ENCODE results near the gene PINLYP.
"Not testable (repeated sequence)": the region's sequence is repeated elsewhere in the genome, so short reads cannot be mapped to it uniquely, and the experiment has no call there.

PINLYP gene

DNA sequence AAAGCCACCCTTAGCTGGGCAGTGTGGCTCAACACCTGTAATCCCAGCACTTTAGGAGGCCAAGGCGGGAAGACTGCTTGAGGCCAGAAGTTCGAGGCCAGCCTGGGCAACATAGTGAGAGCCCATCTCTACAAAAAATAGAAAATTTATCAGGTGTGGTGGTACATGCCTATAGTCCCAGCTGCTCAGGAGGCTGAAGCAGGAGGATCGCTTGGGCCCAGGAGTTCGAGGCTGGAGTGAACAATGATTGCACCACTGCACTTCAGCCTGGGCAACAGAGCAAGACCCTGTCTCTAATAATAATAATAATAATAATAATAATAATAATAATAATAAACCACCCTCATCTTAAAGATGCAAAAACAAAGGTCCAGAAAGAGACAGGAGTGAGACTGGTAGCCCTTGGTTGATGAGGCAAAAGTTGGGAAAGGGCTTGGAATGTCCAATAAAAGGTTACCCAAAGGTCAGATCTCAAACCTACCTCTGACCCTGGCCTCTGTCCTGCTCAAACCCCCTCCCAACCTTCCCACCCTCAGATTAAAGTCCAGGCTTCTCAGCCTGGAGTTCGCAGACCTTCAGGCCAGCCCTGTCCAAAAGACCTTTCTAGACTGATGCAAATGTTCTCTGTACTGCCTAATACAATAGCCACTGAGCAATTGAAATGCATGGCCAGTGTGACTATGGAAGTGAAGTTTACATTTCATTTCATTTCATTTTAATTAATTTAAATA is 33.5 kb upstream of the PINLYP start:
- peaks cover 65% of the 10 kb centered on the region for H3K36me3 ChIP-seq (ENCODE audit: insufficient read depth, insufficient read length, low read length)
- H3K9ac ChIP-seq (ENCODE audit: insufficient read length, low read depth), result no peak overlapping the region
- H3K4me1 ChIP-seq (ENCODE audit: insufficient read depth, insufficient read length), result no peaks in the 10 kb centered on the region
- no peak for TF ChIP-seq YY1 (IDR thresholded peaks at IDR 0.05; ENCODE audit: insufficient read depth, insufficient read length)
- TF ChIP-seq SUZ12 (IDR thresholded peaks at IDR 0.05; ENCODE audit: extremely low read depth, insufficient read depth, insufficient read length), result no peak
- TF ChIP-seq ZNF274 (IDR thresholded peaks at IDR 0.05; ENCODE audit: low read depth, low read length), result no peak
- no peak for DNase-seq (ENCODE audit: low read depth, low spot score)
- H3K9me3 ChIP-seq (ENCODE audit: insufficient read depth, low read length), result peaks cover 13% of the 10 kb centered on the region; the same call in 1 of the 2 replicates
- no peak overlapping the region for H3K4me3 ChIP-seq (ENCODE audit: insufficient read length, low read depth)
- no peaks in the 10 kb centered on the region for H3K27me3 ChIP-seq (ENCODE audit: insufficient read depth, insufficient read length)

GRCh38 chr19:43544077-43544476 is 31.5 kb upstream of the PINLYP start:
- H3K4me3 ChIP-seq (ENCODE audit: insufficient read length, low read depth), result no peak overlapping the region
- H3K36me3 ChIP-seq (ENCODE audit: insufficient read depth, insufficient read length, low read length), result peaks cover 46% of the 10 kb centered on the region
- TF ChIP-seq ZNF274 (IDR thresholded peaks at IDR 0.05; ENCODE audit: low read depth, low read length) (no peak), YY1 (IDR thresholded peaks at IDR 0.05; ENCODE audit: insufficient read depth, insufficient read length) (no peak), SUZ12 (IDR thresholded peaks at IDR 0.05; ENCODE audit: extremely low read depth, insufficient read depth, insufficient read length) (no peak)
- no peak for DNase-seq (ENCODE audit: low read depth, low spot score)
- no peaks in the 10 kb centered on the region for H3K27me3 ChIP-seq (ENCODE audit: insufficient read depth, insufficient read length)
- H3K4me1 ChIP-seq (ENCODE audit: insufficient read depth, insufficient read length), result no peaks in the 10 kb centered on the region
- H3K9ac ChIP-seq (ENCODE audit: insufficient read length, low read depth), result no peak overlapping the region
- H3K9me3 ChIP-seq (ENCODE audit: insufficient read depth, low read length), result peaks cover 3% of the 10 kb centered on the region; the same call in 1 of the 2 replicates

DNA sequence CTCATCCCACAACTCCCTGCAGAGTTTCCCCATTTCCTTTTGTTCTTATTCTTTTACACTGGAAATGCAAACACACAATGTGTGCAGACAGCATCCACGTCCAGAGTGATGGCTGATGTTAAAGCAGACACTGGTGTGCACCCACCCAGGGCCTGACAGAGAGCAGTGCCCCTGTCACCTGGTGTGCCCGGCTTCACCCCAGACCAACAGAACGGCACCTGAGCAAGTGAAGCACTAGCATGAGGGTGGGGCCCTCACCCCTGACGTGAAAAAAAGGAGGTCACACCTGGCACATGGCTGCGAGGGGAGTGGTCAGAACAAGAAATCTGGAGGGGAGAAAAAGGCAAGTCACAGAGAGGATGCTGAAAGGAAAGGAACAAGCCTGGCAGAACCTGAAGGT is 30.3 kb upstream of the PINLYP start:
- no peak for DNase-seq (ENCODE audit: low read depth, low spot score)
- Histone ChIP-seq H3K9me3 (ENCODE audit: insufficient read depth, low read length) (no peaks in the 10 kb centered on the region), H3K4me1 (ENCODE audit: insufficient read depth, insufficient read length) (no peaks in the 10 kb centered on the region), H3K9ac (ENCODE audit: insufficient read length, low read depth) (no peak overlapping the region), H3K27me3 (ENCODE audit: insufficient read depth, insufficient read length) (no peaks in the 10 kb centered on the region), H3K36me3 (ENCODE audit: insufficient read depth, insufficient read length, low read length) (peaks cover 45% of the 10 kb centered on the region), H3K4me3 (ENCODE audit: insufficient read length, low read depth) (no peak overlapping the region)
- no peak for TF ChIP-seq ZNF274 (IDR thresholded peaks at IDR 0.05; ENCODE audit: low read depth, low read length)
- no peak for TF ChIP-seq SUZ12 (IDR thresholded peaks at IDR 0.05; ENCODE audit: extremely low read depth, insufficient read depth, insufficient read length)
- TF ChIP-seq YY1 (IDR thresholded peaks at IDR 0.05; ENCODE audit: insufficient read depth, insufficient read length), result no peak

DNA sequence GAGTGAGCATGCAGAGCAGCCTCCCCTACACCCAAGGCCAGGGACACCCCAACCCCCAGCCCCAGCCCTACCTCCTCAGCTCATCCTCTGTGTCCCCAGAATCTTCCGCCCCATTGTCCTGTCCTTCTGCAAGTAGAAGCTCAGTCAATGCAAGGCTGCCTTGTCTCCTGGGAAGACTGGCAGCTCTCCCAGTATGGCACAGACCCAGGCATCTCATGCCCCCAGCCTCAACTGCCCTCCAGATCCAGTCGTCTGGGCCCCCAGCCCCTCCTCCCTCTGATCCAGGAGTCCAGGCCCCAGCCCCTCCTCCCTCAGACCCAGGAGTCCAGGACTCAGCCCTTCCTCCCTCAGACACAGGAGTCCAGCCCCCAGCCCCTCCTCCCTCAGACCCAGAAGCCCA is 29.6 kb upstream of the PINLYP start:
- DNase-seq (ENCODE audit: low read depth, low spot score), result no peak
- H3K4me3 ChIP-seq (ENCODE audit: insufficient read length, low read depth), result no peak overlapping the region
- no peak overlapping the region for H3K9ac ChIP-seq (ENCODE audit: insufficient read length, low read depth)
- H3K9me3 ChIP-seq (ENCODE audit: insufficient read depth, low read length), result no peaks in the 10 kb centered on the region
- H3K27me3 ChIP-seq (ENCODE audit: insufficient read depth, insufficient read length), result no peaks in the 10 kb centered on the region
- no peak for TF ChIP-seq YY1 (IDR thresholded peaks at IDR 0.05; ENCODE audit: insufficient read depth, insufficient read length)
- TF ChIP-seq SUZ12 (IDR thresholded peaks at IDR 0.05; ENCODE audit: extremely low read depth, insufficient read depth, insufficient read length), result no peak
- no peak for TF ChIP-seq ZNF274 (IDR thresholded peaks at IDR 0.05; ENCODE audit: low read depth, low read length)
- no peaks in the 10 kb centered on the region for H3K4me1 ChIP-seq (ENCODE audit: insufficient read depth, insufficient read length)
- H3K36me3 ChIP-seq (ENCODE audit: insufficient read depth, insufficient read length, low read length), result peaks cover 49% of the 10 kb centered on the region

GRCh38 chr19:43546581-43546980 is 29.0 kb upstream of the PINLYP start:
- TF ChIP-seq ZNF274 (IDR thresholded peaks at IDR 0.05; ENCODE audit: low read depth, low read length), result no peak
- no peak for TF ChIP-seq YY1 (IDR thresholded peaks at IDR 0.05; ENCODE audit: insufficient read depth, insufficient read length)
- TF ChIP-seq SUZ12 (IDR thresholded peaks at IDR 0.05; ENCODE audit: extremely low read depth, insufficient read depth, insufficient read length), result no peak
- Histone ChIP-seq H3K27me3 (ENCODE audit: insufficient read depth, insufficient read length) (no peaks in the 10 kb centered on the region), H3K9ac (ENCODE audit: insufficient read length, low read depth) (no peak overlapping the region), H3K4me3 (ENCODE audit: insufficient read length, low read depth) (no peak overlapping the region), H3K4me1 (ENCODE audit: insufficient read depth, insufficient read length) (no peaks in the 10 kb centered on the region), H3K9me3 (ENCODE audit: insufficient read depth, low read length) (no peaks in the 10 kb centered on the region), H3K36me3 (ENCODE audit: insufficient read depth, insufficient read length, low read length) (peaks cover 54% of the 10 kb centered on the region)
- DNase-seq (ENCODE audit: low read depth, low spot score), result no peak

DNA sequence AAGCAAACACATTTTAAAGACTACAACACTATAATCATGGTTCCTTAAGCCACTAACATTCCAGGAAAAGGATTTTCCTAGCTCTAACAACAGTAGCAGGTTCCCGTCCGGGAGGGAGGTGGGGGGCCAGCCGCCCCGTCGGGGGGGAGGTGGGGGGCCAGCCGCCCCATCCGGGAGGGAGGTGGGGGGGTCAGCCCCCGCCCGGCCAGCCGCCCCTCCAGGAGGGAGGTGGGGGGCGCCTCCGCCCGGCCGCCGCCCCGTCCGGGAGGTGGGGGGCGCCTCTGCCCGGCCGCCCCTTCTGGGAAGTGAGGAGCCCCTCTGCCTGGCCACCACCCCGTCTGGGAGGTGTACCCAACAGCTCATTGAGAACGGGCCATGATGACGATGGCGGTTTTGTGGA is 27.7 kb upstream of the PINLYP start:
- not testable (repeated sequence) for DNase-seq (ENCODE audit: low read depth, low spot score); H3K4me1 ChIP-seq (ENCODE audit: insufficient read depth, insufficient read length); H3K9ac ChIP-seq (ENCODE audit: insufficient read length, low read depth); H3K27me3 ChIP-seq (ENCODE audit: insufficient read depth, insufficient read length); H3K4me3 ChIP-seq (ENCODE audit: insufficient read length, low read depth); H3K9me3 ChIP-seq (ENCODE audit: insufficient read depth, low read length)
- H3K36me3 ChIP-seq (ENCODE audit: insufficient read depth, insufficient read length, low read length), result peaks cover 56% of the 10 kb centered on the region

- H3K9me3 ChIP-seq (ENCODE audit: insufficient read depth, low read length), result no peaks in the 10 kb centered on the region
- no peaks in the 10 kb centered on the region for H3K27me3 ChIP-seq (ENCODE audit: insufficient read depth, insufficient read length)
- DNase-seq (ENCODE audit: low read depth, low spot score), result no peak
- H3K4me1 ChIP-seq (ENCODE audit: insufficient read depth, insufficient read length), result no peaks in the 10 kb centered on the region
- no peak overlapping the region for H3K9ac ChIP-seq (ENCODE audit: insufficient read length, low read depth)
- peaks cover 57% of the 10 kb centered on the region for H3K36me3 ChIP-seq (ENCODE audit: insufficient read depth, insufficient read length, low read length)
- no peak overlapping the region for H3K4me3 ChIP-seq (ENCODE audit: insufficient read length, low read depth)
- no peak for TF ChIP-seq SUZ12 (IDR thresholded peaks at IDR 0.05; ENCODE audit: extremely low read depth, insufficient read depth, insufficient read length)
- TF ChIP-seq ZNF274 (IDR thresholded peaks at IDR 0.05; ENCODE audit: low read depth, low read length), result no peak
- no peak for TF ChIP-seq YY1 (IDR thresholded peaks at IDR 0.05; ENCODE audit: insufficient read depth, insufficient read length)
These were observed 26.9 kb upstream of the PINLYP start for GRCh38 chr19:43548706-43549105.
